ENCODE results near the gene MUC4.
"Not testable (repeated sequence)": the region's sequence is repeated elsewhere in the genome, so short reads cannot be mapped to it uniquely, and the experiment has no call there.

Gene MUC4

GRCh38 chr3:195835791-195836190, 24.1 kb upstream of the MUC4 start:
- no peak for DNase-seq (ENCODE audit: low read depth)

GRCh38 chr3:195834675-195835583, 23.2 kb upstream of the MUC4 start:
- DNase-seq (ENCODE audit: low read depth): no peak

DNA sequence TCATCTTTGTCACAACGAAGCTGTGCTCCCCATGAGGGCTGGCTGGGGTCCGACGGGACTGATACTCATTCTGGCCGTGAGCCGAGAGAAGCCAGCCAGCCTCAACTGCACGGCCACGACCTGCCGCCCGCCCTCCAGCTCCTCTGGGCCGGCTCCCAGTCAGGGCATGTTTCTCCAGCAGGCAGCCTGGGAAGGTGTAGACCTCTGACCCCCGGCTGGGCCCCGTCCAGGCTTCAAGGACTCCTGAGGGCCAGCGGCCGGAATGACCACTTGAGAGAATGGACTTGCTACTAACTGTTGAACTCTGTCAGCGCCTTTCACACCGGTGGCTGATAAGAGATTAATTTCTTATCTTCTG, 18.1 kb upstream of the MUC4 start:
- no peak for DNase-seq (ENCODE audit: low read depth)

GRCh38 chr3:195828762-195829161, 17.0 kb upstream of the MUC4 start:
- DNase-seq (ENCODE audit: low read depth): no peak

DNA sequence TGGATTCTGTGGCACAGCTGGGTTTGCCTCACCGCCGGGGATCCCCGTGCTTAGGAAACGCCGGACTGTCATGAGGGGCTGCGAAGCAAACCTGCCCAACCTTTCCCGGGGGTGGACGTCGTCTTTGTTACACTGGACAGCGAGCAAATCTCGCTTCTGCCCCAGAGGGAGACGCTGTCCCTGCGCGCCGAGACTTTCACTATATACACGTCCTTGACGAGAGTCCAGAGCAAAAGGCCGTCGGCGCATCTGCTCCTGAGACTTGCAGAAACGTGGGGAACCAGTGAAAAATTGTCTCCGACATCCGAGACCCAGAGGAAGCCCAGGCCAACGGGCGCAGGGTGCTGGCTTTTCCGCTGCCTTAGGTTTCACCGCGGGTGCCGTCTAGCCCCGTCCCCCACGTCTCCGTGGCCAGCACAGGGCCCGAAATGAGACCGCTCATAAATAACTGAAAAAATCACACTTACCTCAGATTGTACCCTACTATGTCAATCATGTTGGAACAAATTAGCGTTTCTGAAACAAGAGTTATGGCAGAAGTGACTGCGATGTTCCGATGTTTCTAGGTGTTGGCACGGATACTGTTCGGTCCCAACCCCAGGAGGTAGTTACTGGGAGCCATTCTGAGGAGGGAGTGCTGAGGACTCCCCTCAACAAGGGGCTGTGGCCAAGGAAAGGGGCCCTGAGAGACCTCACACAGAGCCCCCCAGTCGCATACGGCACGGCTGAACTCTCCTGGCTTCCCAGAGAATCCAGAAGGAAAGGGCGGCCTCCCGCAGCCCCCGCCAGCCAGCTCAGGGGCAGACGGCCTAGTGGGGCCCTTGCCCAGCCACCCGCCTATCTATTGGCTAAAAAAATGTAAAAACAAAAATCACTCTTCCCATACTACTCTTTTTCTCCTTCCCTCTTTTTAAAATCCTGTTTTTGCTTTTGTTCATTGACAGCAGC, 14.4 kb upstream of the MUC4 start:
- DNase-seq (ENCODE audit: low read depth): no peak

DNA sequence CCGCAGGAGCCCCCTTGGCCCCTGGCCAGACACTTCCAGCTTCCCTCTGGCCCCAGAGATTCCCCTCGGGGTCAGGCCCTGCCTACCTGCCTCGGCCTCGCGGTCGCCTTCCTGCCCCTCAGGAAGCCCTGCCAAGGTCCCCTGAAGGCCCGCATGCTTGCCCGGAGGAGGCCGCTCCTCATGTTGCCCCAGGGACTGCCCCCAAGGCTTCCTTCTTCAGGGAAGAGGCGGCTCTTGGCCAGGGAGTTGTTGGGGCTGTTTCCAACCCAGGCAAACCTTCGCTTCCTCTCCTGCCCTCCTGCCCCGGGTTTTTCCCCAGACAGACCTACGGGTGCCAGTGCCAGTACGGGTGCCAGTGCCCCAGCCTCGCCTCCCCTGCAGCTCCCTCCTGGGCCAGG, 13.5 kb upstream of the MUC4 start:
- DNase-seq (ENCODE audit: low read depth): no peak

GRCh38 chr3:195824425-195825190, 12.9 kb upstream of the MUC4 start:
- DNase-seq (ENCODE audit: low read depth): not testable (repeated sequence)

GRCh38 chr3:195823999-195824398, 12.3 kb upstream of the MUC4 start:
- no peak for DNase-seq (ENCODE audit: low read depth)

DNA sequence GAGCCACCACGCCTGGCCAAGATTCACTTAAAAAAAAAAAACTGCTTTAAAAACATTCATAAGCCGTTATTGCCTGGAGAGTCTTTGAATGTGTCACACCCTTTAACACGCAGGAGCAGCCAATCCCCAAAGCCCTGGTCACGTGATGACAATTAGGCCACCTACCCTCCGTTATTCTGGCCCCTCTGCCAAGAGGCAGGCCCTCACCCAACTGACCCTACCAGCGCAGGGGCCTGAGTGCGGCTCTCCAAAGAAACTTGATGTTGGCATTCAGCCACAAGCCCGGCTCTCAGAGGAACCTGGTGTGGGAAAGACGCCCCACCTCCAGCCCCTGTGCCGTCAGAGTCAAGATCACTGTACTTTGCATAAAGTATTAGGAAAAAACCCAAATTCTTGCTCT, 11.6 kb upstream of the MUC4 start:
- no peak for DNase-seq (ENCODE audit: low read depth)

GRCh38 chr3:195822131-195822696, 10.5 kb upstream of the MUC4 start:
- DNase-seq (ENCODE audit: low read depth): no peak

- no peak for DNase-seq (ENCODE audit: low read depth)
Measured at GRCh38 chr3:195821403-195822130, 9.8 kb upstream of the MUC4 start.

GRCh38 chr3:195820901-195821300, 9.2 kb upstream of the MUC4 start:
- DNase-seq (ENCODE audit: low read depth): no peak

- no peak for DNase-seq (ENCODE audit: low read depth)
Measured at GRCh38 chr3:195820186-195820585, 8.5 kb upstream of the MUC4 start.

DNA sequence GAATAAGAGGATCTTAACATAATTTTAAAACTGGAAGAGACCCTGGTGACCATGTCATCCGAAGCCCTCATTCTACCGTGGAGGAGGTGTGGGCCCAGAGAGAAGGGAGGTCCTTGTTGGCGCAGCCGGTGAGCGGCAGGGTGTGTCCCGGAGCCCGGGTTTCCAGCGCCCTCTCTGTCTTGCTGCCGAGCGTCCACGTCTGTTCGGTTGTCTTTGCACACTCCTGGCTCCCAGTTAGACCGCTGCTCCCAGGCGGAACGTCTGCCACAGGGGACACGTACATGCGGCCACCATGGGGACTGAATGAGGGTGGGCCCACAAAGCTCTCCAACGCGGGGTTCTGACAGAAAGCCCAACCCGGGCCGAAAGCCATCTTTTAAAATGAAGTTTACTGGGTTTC, 6.6 kb upstream of the MUC4 start:
- DNase-seq (ENCODE audit: low read depth): no peak

DNA sequence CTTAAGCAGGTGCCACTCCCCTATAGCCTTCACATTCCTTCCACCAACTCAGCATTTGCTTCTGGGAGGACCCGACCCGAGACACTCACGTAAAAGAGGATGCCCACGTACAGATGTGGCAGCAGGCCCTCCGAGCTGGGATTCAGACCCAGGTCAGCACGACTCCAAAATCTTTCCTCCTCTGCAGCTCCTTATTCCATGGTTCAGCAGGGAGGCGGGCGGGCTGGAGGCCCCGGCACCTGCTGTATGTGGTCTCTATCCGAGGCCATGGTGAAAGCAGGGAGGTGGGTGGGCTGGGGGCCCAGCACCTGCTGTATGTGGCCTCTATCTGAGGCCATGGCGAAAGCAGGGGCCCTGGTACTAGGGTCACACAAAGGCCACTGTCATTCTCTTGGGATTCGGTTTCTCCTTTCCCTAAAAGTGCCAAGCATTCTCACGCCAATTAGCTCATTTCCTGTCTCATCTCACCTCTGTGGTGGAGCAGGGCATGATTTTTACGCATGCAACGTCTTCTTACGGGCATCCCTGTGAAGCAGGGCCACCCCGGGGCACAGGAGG, 5.9 kb upstream of the MUC4 start:
- DNase-seq (ENCODE audit: low read depth): no peak

- not testable (repeated sequence) for DNase-seq (ENCODE audit: low read depth)
Measured at GRCh38 chr3:195816276-195816913, 4.7 kb upstream of the MUC4 start.

- no peak for DNase-seq (ENCODE audit: low read depth)
Measured at GRCh38 chr3:195815169-195815771, 3.5 kb upstream of the MUC4 start.

GRCh38 chr3:195813916-195814640, 2.3 kb upstream of the MUC4 start:
- no peak for DNase-seq (ENCODE audit: low read depth)

GRCh38 chr3:195812366-195812765, 637 bp upstream of the MUC4 start:
- DNase-seq (ENCODE audit: low read depth): no peak
